GDM1 (cell line): ENCODE data around the gene RRBP1.

Experiments used
- DNase-seq: peaks from one replicate; lab custom pipeline; 2025; lab: John Stamatoyannopoulos, UW

The RRBP1 gene

DNA sequence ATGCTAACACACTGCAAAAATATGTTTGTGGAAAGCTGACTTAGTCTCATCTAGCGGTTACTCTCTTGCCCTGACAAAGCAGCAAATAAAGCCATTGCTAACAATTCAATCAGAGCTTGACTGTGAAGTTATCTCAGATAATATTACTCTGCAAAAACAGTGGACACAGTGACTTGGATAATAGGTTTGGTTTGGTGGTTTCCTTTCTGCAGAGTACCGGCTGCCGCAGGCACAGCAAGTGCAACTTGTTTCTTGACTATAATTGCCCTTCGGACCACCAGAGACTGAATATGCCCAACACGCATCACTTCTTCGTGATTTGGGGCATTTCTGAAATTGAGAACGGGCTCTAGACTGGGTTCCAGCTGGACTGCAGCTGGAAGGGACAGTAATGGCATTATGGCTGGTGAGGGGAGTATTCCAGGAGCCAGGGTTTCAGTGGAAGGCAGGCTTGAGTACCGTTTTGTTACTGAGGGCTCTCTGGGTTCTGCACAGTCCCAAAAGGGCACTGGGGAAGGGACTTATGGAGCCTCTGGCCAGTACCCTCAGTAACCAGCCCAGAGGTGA is 72.1 kb downstream of the RRBP1 start:
- no peak for DNase-seq

DNA sequence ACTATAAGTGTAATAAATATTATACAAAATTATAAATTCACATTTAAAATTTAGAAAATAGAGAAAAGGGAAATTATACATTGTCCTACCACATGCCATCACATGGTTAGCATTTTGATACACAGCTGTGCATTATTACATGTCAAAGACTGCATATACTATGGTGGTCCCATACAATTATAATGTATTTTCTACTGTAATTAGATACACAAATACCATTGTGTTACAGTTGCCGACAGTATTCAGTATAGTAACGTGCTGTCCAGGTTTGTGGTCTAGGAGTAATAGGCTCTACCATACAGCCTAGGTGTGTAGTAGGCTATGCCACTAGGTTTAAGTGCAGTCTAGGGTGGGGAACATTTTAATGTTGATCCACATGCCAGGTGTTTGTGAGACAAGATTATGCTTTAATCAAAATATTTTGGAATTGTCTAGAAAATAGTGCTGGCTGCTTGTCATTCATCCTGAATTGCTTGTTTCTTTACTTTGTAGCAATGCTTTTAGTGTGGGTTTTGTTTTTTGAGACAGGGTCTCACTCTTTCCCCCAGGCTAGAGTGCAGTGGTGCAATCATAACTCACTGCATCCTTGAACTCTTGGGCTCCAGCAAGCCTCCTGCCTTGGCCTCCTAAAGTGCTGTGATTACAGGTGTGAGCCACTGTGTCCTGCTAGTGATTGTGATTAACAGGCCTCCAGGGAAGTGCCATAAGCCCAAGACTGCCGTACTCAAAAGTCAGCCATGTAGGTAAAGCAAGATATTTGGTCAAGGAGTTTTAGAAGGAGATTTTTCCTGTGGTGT is 73.1 kb downstream of the RRBP1 start:
- no peak for DNase-seq

DNA sequence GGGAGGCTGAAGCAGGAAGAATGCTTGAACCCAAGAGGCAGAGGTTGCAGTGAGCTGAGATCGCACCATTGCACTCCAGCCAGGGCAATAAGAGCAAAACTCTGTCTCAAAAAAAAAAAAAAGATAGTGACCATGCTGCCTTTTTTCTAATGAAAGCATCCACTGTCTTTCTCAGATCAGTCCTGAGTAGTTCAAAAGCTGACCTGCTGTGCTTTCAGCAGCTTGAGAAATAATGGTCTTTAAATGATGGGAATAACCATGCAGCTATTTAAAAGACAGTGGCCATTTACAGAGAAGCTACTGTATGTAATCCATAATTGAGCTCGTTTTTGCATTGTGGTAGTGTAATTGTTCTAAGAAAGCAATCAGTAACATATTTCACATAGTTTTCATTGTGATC is 76.0 kb downstream of the RRBP1 start:
- no peak for DNase-seq

DNA sequence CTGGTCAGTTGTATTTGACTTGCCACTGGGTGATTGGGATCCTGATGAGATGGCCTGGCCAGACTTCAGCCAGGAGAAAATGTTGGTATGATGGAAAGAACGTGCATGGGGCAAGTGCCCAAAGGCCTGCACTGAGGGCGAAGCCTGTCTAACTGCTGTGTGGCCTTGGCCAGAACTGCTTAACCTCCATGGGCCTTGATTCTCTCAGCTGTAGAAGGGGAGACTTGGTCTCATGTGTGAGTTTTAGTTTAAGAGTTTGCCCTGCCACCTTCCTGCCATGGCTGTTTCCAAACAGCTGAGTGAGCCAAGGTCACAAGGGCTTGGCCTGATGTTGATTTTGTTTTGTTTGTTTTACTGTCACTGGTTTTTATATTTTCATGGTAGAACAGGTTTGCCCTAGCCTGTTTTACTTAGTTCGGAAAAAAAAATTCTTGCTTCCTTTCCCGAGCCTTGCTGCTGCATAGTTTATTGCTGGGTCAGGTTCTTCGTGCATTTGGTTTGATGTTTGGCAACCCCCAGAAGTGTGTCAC is 76.8 kb downstream of the RRBP1 start:
- DNase-seq: no peak

DNA sequence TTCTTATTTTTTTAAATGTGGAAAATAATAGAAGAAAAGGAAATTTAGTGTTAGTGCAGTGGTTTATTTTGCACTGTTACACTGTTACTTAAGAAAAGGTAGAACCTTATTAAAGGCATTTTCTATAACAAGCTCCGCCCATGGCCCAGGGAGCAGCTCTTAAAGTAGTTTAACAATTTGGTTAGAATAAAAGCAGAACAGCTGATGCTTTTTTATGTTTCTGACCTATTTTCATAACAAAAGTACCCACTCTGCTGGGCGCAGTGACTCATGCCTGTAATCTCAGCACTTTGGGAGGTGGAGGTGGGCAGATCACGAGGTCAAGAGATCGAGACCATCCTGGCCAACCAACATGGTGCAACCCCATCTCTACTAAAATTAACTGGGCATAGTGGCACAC is 79.5 kb downstream of the RRBP1 start:
- DNase-seq: no peak

DNA sequence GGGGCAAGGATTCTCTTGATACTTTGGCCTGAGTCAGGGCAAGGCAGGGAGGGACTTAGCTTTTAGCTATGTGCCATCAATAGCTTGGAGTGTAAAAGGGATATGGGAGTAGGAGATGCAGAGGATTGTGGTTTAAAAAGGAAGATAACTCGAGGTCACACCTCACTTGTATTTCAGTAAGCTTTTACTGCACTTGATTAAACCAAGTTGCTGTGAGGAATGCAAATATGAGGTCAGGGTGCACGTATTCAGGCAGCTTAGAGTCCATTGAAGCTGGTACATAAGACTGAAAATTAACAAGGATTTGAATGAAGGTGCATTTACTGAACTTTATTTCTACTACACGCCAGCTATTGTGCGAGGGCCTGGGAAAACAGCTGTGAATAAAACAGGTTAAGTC is 80.1 kb downstream of the RRBP1 start:
- no peak for DNase-seq

DNA sequence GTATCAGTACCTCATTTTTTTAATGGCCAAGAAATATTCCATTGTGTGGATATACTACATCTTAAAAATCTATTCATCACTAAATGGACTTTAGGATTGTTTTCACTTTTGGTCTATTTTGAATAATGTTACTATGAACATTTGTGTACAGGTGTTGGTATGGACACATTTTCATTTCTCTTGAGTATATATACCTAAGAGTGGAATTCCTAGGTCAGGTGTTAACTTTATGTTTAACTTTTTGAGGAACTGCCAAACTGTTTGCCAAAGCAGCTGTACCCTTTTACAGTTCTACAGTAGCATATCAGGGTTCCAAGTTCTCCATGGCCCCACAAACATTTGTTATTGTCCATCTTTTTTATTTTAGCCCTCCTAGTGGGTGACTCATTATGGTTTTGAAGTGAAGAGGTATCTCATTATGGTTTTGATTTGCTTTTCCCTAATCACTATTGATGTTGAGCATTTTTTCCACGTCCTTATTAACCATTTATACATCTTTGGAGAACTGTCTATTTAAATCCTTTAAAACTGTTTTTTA is 84.0 kb downstream of the RRBP1 start:
- DNase-seq: no peak

DNA sequence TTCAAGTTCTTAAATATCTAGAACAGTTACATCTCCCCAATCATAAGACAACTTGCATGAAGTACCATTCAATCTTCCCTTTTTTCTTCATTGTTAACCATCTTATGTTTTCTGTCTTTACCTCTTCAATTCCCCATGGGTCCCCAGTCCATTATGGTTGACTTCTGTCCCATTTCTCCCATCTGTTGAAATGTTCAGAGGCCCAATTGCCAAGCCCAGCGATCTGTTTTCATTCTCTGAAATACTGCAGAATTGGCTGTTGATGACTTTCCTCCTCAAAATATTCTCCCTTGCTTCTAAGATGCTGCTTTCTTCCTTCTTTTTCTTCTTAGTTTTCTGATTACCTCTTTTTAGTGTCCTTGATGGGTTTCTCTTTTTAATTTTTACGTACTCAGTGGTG is 86.2 kb downstream of the RRBP1 start:
- DNase-seq: no peak

DNA sequence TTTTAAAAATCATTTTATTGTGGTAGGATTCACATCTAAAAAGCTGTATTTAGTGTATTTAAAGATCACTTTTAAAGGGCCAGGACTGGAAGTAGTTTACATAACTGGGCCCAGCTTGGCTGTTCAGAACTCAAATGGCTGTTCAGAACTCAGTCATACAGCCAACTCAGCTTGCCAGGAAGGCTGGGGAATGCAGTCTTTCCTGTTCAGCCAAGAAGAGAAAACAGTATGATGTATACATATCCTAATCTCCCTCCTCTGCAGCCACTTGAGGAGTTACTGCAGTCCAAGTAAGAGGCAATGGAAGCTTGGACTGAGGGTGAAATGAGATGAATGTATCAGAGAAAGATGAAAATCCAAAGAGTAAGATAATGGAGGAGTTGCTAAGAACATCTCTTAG is 87.6 kb downstream of the RRBP1 start:
- DNase-seq: no peak

DNA sequence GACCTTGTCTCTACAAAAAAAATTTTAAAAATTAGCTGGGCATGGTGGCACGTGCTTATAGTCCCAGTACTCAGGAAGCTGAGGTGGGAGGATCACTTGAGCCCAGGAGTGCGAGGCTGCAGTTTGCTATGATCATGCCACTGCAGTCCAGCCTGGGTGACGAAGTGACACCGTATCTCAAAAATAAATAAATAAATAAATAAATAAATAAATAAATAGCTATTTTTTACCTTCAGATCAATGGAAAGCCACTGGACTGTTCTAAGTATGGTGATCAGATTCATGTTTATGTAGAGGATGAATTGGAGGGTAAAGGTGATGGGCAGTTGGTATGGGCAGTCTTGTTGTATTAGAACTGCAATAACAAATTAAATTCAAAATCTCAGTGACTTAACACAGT is 88.1 kb downstream of the RRBP1 start:
- no peak for DNase-seq

DNA sequence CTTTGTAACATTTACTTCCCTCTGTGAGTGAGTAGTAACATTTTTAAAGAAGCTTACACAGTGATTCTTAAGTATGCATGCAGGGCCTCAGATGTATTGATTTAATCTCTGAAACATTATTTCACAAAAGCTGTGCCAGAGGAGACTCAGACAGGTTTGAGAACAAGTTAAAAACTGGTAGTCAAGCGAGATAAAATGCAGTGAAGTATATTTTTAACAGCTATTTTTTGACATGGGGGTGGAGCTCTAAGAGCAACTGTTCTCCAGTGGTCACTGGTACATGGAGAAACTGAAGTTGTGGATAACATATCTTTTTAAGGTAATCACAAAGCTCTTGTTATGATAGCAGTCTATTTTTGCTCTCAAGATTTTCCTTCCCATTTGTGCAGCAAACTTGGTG is 91.8 kb downstream of the RRBP1 start:
- no peak for DNase-seq

DNA sequence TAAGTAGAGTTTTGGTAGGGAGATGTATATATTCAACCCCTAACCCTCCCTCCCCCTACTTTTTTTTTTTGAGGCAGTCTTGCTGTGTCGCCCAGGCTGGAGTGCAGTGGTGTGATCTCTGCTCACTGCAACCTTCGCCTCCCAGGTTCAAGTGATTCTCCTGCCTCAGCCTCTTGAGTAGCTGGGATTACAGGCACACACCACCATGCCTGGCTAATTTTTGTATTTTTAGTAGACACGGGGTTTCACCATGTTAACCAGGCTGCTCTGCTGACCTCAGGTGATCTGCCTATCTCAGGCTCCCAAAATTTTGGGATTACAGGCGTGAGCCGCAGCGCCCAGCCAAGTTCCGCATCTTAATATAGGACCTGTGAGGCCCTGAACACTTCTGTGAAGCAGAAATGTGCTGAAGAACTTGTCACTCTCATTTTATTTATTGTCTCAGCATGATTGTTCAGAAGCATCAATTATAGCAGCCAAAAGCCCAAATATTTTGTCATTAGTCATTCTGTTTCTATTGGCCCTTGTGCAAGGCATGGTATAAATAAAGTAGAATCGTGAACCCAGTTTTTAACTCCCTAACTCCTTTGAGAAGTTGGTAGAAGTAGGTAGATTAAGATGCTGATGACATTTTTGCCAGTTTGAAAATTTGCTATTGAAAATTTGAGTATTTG is 92.7 kb downstream of the RRBP1 start:
- no peak for DNase-seq

DNA sequence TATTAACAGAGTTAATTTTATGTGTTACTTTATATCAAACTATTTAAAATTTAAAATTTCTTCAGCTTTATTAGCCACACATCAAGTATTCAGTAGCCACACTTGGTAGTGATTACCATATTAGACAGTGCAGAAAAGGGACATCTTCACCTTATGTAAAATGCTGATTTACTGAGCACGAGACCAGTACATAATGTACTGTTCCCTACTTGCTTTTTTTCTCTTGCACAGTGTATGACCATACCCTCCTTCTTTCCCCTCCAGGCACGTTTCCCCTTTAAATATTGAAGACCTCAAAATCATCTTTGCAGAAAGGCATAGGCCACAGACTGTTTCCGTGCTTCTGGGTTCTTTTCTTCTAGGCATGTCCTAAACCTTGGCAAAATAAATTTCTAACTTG is 94.2 kb downstream of the RRBP1 start:
- DNase-seq: no peak

DNA sequence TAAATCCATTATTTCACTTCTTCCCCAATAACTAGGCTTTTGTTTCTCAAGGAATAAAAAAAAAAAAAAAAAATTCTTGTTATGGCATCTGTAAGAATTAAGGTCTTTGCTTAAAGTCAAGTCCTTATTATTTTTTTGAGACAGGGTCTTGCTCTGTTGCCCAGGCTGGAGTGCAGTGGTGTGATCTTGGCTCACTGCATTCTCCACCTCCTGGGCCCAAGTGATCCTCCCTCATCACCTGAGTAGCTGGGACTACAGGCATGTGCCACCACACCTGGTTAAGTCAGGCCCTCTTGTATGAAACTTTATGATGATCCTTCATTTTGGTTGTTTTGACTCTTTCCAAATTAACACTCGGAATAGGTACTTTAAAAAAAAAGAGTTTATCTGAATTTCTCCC is 94.9 kb downstream of the RRBP1 start:
- DNase-seq: no peak

DNA sequence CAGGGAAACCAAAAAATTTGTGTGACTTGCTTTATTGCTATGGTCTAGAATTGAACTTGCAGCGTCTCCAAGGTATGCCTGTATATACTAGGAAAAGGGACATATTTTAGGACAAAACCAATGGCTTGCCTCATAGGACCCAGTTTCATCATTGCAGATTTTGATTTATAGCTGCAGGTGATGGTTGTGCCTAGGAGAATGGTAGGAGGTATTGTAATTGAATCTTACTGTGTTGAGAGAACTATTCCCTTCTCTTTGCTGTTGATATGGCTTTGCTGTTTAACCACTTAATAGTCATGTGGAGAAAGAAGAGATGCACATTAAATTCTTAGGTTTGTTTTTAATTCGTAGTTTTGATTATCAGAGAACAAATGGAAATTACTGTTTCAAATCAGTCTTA is 95.8 kb downstream of the RRBP1 start:
- DNase-seq: no peak

DNA sequence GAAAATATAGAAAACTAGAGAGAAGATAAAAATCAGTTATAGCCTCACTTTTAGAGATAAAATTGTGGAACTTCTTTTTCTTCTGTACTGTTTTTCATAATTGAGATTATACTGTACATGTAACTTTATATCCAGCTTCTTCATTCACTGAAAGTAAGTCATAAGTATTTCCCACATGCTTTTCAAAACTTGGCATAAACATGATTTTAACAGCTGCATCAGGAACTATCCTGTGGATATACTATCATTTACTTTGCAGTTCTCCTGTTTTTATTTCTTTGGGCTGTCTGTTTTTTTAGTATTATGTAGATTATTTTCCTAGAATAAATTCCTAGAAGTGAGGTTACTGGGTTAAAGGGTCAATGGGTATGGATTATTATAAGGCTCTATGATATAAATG is 97.4 kb downstream of the RRBP1 start:
- no peak for DNase-seq

DNA sequence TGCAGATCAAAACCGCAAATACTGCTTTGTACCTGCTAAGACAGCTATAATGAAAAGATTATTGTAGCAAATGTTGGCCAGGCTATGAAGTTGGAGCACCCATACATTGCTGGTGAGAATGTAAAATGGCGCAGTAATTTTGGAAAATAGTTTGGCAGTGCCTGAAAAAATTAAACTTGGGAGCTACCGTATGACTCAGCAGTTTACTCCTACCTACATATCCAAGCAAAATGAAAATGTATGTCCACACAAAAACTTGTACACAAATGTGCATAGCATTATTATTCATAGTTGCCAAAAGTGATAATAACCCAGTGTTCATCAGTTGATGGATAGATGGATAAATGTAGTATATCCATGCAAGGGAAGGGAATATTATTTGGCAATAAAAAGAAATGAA is 98.9 kb downstream of the RRBP1 start:
- DNase-seq: no peak

DNA sequence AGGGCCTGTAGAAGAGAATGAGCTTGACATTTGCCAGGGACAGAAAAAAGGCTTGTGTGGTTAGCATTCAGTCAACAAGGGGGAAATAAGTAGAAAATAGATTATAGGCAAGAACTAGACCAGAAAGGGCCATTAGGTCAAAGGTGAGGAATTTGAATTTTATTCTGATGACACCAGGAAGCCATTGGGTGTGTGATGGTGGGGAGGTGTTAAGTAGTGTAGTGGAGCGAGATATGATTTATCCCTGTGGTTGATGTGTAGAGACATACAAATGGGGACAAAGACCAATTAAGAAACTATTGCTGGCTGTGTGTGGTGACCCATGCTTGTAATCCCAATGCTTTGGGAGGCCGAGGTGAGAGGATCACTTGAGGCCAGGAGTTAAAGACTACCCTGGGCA is 101.1 kb downstream of the RRBP1 start:
- DNase-seq: no peak

DNA sequence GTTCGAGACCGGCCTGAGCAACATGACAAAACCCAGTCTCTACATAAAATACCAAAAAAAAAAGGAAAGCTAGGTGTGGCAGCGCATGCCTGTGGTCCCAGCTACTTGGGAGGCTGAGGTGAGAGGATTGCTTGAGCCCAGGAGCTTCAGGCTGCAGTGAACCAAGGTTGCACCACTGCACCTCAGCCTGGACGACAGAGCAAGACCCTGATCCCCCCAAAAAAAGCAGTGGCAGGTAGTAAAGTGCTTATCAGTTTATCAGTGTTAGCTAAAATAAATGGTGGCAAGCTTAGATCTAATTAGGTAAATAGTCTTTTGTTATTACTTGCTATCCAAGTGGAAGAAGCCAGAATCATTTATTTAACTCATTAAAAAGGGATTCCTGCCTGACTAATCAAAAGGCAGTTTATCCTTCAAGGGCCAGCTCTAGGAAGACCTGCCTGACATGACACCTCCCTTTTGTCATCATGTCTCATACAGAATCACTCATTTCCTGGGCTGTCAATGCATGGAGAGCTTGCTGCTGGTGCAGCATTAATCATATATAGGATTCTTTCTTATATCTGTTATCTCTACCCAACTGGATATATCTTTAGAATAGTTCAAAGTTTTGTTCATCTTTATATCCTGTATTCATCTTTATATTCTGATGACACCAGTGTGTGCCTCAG is 102.5 kb downstream of the RRBP1 start:
- DNase-seq: no peak

DNA sequence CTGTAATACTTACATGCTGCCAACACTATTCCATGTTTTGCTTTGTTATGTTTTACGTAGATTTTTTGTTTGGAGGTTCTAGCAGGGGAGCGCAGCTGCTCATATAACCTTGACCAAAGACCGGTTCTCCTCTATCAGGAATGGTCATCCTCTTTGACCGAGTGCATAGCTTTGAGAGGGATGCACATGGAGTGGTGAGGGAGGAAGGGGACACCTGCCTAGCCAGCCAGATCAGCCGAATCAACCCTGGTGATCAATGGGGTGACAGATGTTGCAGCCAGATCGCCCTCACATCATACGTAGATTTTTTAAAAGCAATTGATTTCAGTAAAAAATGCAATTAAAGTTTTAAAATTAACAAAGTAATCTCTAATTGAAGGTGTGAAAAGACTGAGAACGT is 105.8 kb downstream of the RRBP1 start:
- DNase-seq: no peak

DNA sequence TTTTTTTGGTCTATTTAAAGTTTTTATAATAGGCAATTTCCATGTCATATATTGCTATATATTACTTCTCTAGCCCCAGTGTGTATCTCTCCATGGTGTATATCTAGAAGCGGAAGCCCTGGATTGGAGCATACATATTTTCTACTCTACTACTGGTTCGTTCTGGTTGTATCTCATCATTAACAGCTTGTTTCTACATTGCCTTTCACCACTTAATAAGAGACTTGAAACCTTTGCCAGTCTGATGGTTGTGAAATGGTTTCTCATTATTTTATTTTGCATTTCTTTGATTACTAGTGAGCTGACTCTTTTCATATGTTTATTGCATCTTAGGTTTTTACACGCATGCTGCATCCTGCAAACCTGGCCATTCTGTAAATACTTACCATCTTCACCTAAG is 108.6 kb downstream of the RRBP1 start:
- no peak for DNase-seq

DNA sequence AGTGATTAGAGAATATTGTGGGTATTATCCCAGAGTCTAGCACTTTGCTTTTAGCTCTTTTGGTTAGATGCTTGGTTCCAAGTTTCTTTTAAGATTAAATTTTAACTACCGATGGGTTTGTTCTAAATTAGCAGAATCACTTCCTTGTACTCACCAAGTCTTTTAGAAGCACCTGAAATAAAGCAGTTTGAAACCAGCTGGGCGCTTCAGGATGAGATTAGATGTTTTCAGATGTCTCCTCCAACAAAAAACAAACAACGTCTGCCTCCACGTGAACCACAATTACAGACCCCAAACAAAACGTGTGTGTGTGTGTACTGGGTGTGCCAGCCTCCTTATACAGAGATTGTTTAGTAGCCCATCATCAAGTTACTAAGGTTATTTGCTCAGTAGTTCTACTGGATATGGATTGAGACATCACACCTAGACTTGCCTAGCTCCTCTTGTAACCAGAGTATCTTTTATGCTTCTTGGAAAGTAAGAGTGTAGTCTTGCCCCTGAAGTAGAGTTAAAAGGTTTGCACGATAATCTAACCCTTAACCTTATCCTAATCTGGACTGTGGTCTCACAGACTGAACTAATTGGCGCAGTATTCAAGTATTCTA is 109.9 kb downstream of the RRBP1 start:
- DNase-seq: no peak
